H1 (cell line): Measurements from ENCODE around the gene NMT1. TPM values are rescaled to one million over a fixed set of nuclear protein-coding genes. Genes with fewer than 3 reads are reported as not detected.

Experiments
- CTCF ChIA-PET: fragments of 300-600 bp; sonication (Branson Sonifier 250); formaldehyde crosslinking; loops from one replicate; lab custom pipeline; 2021; ENCODE audit not compliant: partially characterized antibody; lab: Charles Lee
- POLR2A ChIA-PET: fragments of 300-600 bp; sonication (Branson Sonifier 250); formaldehyde crosslinking; loops from one replicate; lab custom pipeline; 2021; ENCODE audit warnings: inconsistent platforms; ENCODE audit not compliant: partially characterized antibody; lab: Charles Lee
- DNase-seq, 2 experiments: peaks; one replicate each; pipeline versions ENCODE4 v3.0.0 to v3.0.0-alpha.2; 2010 to 2022; ENCODE audit warnings: low spot score in 2 of 2, low read depth in 1 of 2, mixed read lengths in 1 of 2
- FAIRE-seq: peaks from 2 replicates; lab custom pipeline; 2011; peaks lifted over from hg19 to GRCh38; lab: Jason Lieb, UNC
- H2AFZ ChIP-seq: 2 replicates; pipeline ENCODE4 v1.8.1; 2012; ENCODE audit warnings: low read length, inconsistent platforms
- H2AK5ac ChIP-seq: 2 replicates; pipeline ENCODE4 v1.6.1; 2013; ENCODE audit warnings: low read depth, low read length
- H2BK120ac ChIP-seq: replicated peaks from 2 replicates; pipeline ENCODE3; 2013; ENCODE audit warnings: low read depth, low read length, inconsistent platforms
- H2BK12ac ChIP-seq: 2 replicates; pipeline ENCODE4 v1.6.1; 2013; ENCODE audit warnings: low read depth, low read length
- H2BK15ac ChIP-seq: 2 replicates; pipeline ENCODE4 v1.6.1; 2013; ENCODE audit warnings: low read length
- H2BK20ac ChIP-seq: 2 replicates; pipeline ENCODE4 v1.6.1; 2013; ENCODE audit warnings: low read length
- H2BK5ac ChIP-seq: 2 replicates; pipeline ENCODE4 v1.6.1; 2013; ENCODE audit warnings: low read depth, low read length
- H3K14ac ChIP-seq: 2 replicates; pipeline ENCODE4 v1.6.1; 2013; ENCODE audit warnings: inconsistent platforms; ENCODE audit not compliant: insufficient read length
- H3K18ac ChIP-seq: 2 replicates; pipeline ENCODE4 v1.6.1; 2013; ENCODE audit warnings: low read length; ENCODE audit errors: extremely low read depth
- H3K23ac ChIP-seq: 2 replicates; pipeline ENCODE4 v1.6.1; 2013; ENCODE audit warnings: inconsistent platforms; ENCODE audit not compliant: insufficient read length
- H3K23me2 ChIP-seq: 2 replicates; pipeline ENCODE4 v1.6.1; 2013; ENCODE audit warnings: low read depth, low read length
- H3K27ac ChIP-seq: 2 replicates; pipeline ENCODE4 v1.6.1; 2011; ENCODE audit warnings: low read depth, low read length, inconsistent platforms
- H3K27me3 ChIP-seq, 4 experiments: replicated peaks in 1 of 4; 1 replicate in 1 of 4; 2 replicates in 3 of 4; pipeline versions ENCODE4 v1.6.1 to v1.8.1; 2011 to 2013; ENCODE audit warnings: low read length in 3 of 4, mild to moderate bottlenecking in 3 of 4, inconsistent platforms in 2 of 4, mixed read lengths in 2 of 4, moderate library complexity in 1 of 4; ENCODE audit not compliant: control insufficient read depth in 3 of 4, insufficient read depth in 3 of 4; ENCODE audit errors: extremely low read depth in 1 of 4
- H3K36me3 ChIP-seq, 4 experiments: 2 replicates each; pipeline versions ENCODE4 v1.6.1 to v1.8.1; 2011 to 2013; ENCODE audit warnings: mild to moderate bottlenecking in 4 of 4, low read length in 3 of 4, moderate library complexity in 2 of 4, control low read depth in 1 of 4, inconsistent platforms in 1 of 4; ENCODE audit not compliant: insufficient read depth in 4 of 4, control insufficient read depth in 2 of 4
- H3K4ac ChIP-seq: replicated peaks from 2 replicates; pipeline ENCODE3; 2013; ENCODE audit warnings: low read length, low read depth, mixed read lengths, inconsistent platforms; ENCODE audit not compliant: insufficient read length
- H3K4me1 ChIP-seq, 4 experiments: replicated peaks in 1 of 4; 1 replicate in 1 of 4; 2 replicates in 3 of 4; pipeline versions ENCODE4 v1.6.1 to v1.8.1; 2011 to 2013; ENCODE audit warnings: low read length in 3 of 4, inconsistent platforms in 2 of 4, mixed read lengths in 1 of 4; ENCODE audit not compliant: insufficient read depth in 4 of 4, control insufficient read depth in 3 of 4
- H3K4me2 ChIP-seq, 2 experiments: 2 replicates each; pipeline versions ENCODE4 v1.6.1 to v1.8.1; 2011 to 2013; ENCODE audit warnings: low read depth in 2 of 2, low read length in 2 of 2, control low read depth in 1 of 2, inconsistent platforms in 1 of 2, mild to moderate bottlenecking in 1 of 2; ENCODE audit not compliant: insufficient read depth in 1 of 2
- H3K4me3 ChIP-seq, 4 experiments: fragments of 200-600, 300-600 bp in 1 of 4; sonication (generic), shearing (Covaris generic), sonication (Bioruptor Twin) in 1 of 4; 2 replicates each; pipeline versions ENCODE4 v1.5.1 to v1.8.1; 2011 to 2016; ENCODE audit warnings: low read length in 4 of 4, low read depth in 3 of 4, control low read depth in 2 of 4, inconsistent platforms in 2 of 4, mild to moderate bottlenecking in 2 of 4, mixed read lengths in 1 of 4, moderate library complexity in 1 of 4; ENCODE audit not compliant: insufficient read depth in 2 of 4; ENCODE audit errors: extremely low read depth in 1 of 4
- H3K56ac ChIP-seq: replicated peaks from 2 replicates; pipeline ENCODE3; 2013; ENCODE audit warnings: low read depth, mild to moderate bottlenecking, mixed read lengths, low read length, inconsistent platforms; ENCODE audit not compliant: insufficient read length
- H3K79me1 ChIP-seq: 2 replicates; pipeline ENCODE4 v1.6.1; 2013; ENCODE audit warnings: low read depth, low read length, control low read depth
- H3K79me2 ChIP-seq, 2 experiments: 2 replicates each; pipeline versions ENCODE4 v1.6.1 to v1.8.1; 2012 to 2013; ENCODE audit warnings: low read length in 2 of 2, mild to moderate bottlenecking in 2 of 2, inconsistent platforms in 1 of 2; ENCODE audit not compliant: insufficient read depth in 2 of 2, control insufficient read depth in 1 of 2
- H3K9ac ChIP-seq, 4 experiments: replicated peaks in 1 of 4; 1 replicate in 1 of 4; 2 replicates in 3 of 4; pipeline versions ENCODE4 v1.6.1 to v1.8.1; 2011 to 2013; ENCODE audit warnings: low read depth in 3 of 4, low read length in 3 of 4, control low read depth in 2 of 4, mild to moderate bottlenecking in 2 of 4, moderate library complexity in 2 of 4, inconsistent platforms in 1 of 4; ENCODE audit errors: extremely low read depth in 1 of 4
- H3K9me3 ChIP-seq, 2 experiments: 2 replicates each; pipeline versions ENCODE4 v1.6.1 to v1.8.1; 2012 to 2013; ENCODE audit warnings: mild to moderate bottlenecking in 2 of 2, moderate library complexity in 2 of 2, control low read depth in 1 of 2, inconsistent platforms in 1 of 2, low read depth in 1 of 2, low read length in 1 of 2, mixed read lengths in 1 of 2; ENCODE audit not compliant: insufficient read depth in 2 of 2
- H4K20me1 ChIP-seq, 2 experiments: replicated peaks in 1 of 2; 2 replicates each; pipeline versions ENCODE3 to v1.8.1; 2011 to 2013; ENCODE audit warnings: inconsistent platforms in 2 of 2, low read length in 2 of 2, mild to moderate bottlenecking in 1 of 2; ENCODE audit not compliant: insufficient read depth in 2 of 2, control insufficient read depth in 1 of 2
- H4K5ac ChIP-seq: 2 replicates; pipeline ENCODE4 v1.6.1; 2013; ENCODE audit warnings: low read length, low read depth, mixed read lengths, inconsistent platforms; ENCODE audit not compliant: insufficient read length
- H4K8ac ChIP-seq: 2 replicates; pipeline ENCODE4 v1.8.0; 2013; ENCODE audit warnings: mild to moderate bottlenecking, moderate library complexity, low read length, inconsistent platforms; ENCODE audit not compliant: insufficient read depth; ENCODE audit errors: extremely low read depth
- H4K91ac ChIP-seq: replicated peaks from 2 replicates; pipeline ENCODE3; 2013; ENCODE audit warnings: low read length, mixed read lengths, inconsistent platforms; ENCODE audit not compliant: insufficient read length
- ATF3 ChIP-seq: IDR thresholded peaks from 2 replicates; pipeline ENCODE4 v1.6.1; 2011; ENCODE audit warnings: low read depth, mild to moderate bottlenecking, low read length; ENCODE audit not compliant: insufficient read depth
- BACH1 ChIP-seq: IDR thresholded peaks from 2 replicates; pipeline ENCODE4 v1.6.1; 2012; ENCODE audit warnings: low read length, improper control_type of control experiment
- CHD1 ChIP-seq: IDR thresholded peaks from 2 replicates; pipeline ENCODE4 v1.6.1; 2012; ENCODE audit warnings: low read depth, low read length, improper control_type of control experiment
- CHD2 ChIP-seq: IDR thresholded peaks from 2 replicates; pipeline ENCODE4 v1.6.1; 2012; ENCODE audit warnings: low read length, improper control_type of control experiment
- CTBP2 ChIP-seq: IDR thresholded peaks from 2 replicates; pipeline ENCODE4 v1.7.0; 2011; ENCODE audit warnings: borderline replicate concordance, mild to moderate bottlenecking, moderate library complexity, mixed read lengths, low read length; ENCODE audit not compliant: insufficient read depth, insufficient read length
- CTCF ChIP-seq, 3 experiments: IDR thresholded peaks; 1 replicate in 2 of 3; 2 replicates in 1 of 3; pipeline versions ENCODE4 v1.5.1 to v1.6.1; 2011; ENCODE audit warnings: low read length in 3 of 3, mild to moderate bottlenecking in 3 of 3, inconsistent platforms in 2 of 3, low read depth in 1 of 3, moderate library complexity in 1 of 3; ENCODE audit not compliant: insufficient read depth in 1 of 3; ENCODE audit errors: control extremely low read depth in 1 of 3
- MAFK ChIP-seq: IDR thresholded peaks from 2 replicates; pipeline ENCODE4 v1.6.1; 2012; ENCODE audit warnings: low read depth, mild to moderate bottlenecking, improper control_type of control experiment, low read length
- TCF12 ChIP-seq: IDR thresholded peaks from 2 replicates; pipeline ENCODE4 v1.6.1; 2011; ENCODE audit warnings: low read depth, mild to moderate bottlenecking, low read length
- ZNF274 ChIP-seq: IDR thresholded peaks from 2 replicates; pipeline ENCODE4 v1.7.0; 2012; ENCODE audit warnings: low read length, borderline replicate concordance; ENCODE audit errors: extremely low read depth
- WGBS, 2 experiments: shearing (Covaris generic) in 1 of 2; methylation state at CpG; one replicate each; pipeline versions ENCODE4 v1.1.6 to v1.1.7; 2013 to 2015; ENCODE audit warnings: low lambda C conversion rate in 2 of 2, mixed read lengths in 2 of 2, inconsistent platforms in 1 of 2, low coverage in 1 of 2, missing lambda C conversion rate in 1 of 2; ENCODE audit not compliant: insufficient replicate concordance in 2 of 2, insufficient coverage in 1 of 2, insufficient read length in 1 of 2; ENCODE audit errors: extremely low coverage in 1 of 2, missing lambda C conversion rate in 1 of 2; 5-methylcytosine and 5-hydroxymethylcytosine counted together
- polyA plus RNA-seq, 7 experiments: library from polyadenylated mRNA; depleted of rRNA in 3 of 7; stranded (reverse) in 5 of 7; unstranded in 2 of 7; fragments of >200 nt in 5 of 7; fragments of 200-250 nt in 2 of 7; gene quantifications; 1 replicate in 5 of 7; 2 replicates in 1 of 7; 4 replicates in 1 of 7; pipeline versions ENCODE4 v1.2.1 to v1.2.3, GENCODE V29; 2011 to 2013; ENCODE audit warnings: missing spikeins in 2 of 7, mixed read lengths in 2 of 7
- total RNA-seq: library from RNA; stranded (reverse); fragmentation: NEBNext Ultra II Directional; extraction: Animal tissue kit (Norgen Biotek cat#: 25700); gene quantifications from 2 replicates; pipeline ENCODE4 v1.2.1, GENCODE V29; 2021

NMT1 gene
- total and polyA plus RNA-seq, 2 of the 8 experiments (the other 6 are each of a cell fraction or from before 2014, with no cell fraction given), result 42.9 to 149 TPM

- peaks cover 0 to 37% of the 10 kb centered on the region in 2 experiments; a peak in 2 of 4 replicates for H3K79me2 ChIP-seq
- ChIA-PET POLR2A (interaction anchor here (0.6 to 1.3 kb wide), 5 partner anchors 12 to 728 kb away, joined by 3 to 6 read pairs (median 3); partner anchors contain the start of gene NMT1), CTCF (interaction anchor here (0.6 to 2.3 kb wide), 6 partner anchors 25 to 208 kb away, joined by 3 to 6 read pairs (median 5); no protein-coding TSS in a partner anchor)
- H2AK5ac ChIP-seq, result no peak overlapping the region
- H3K18ac ChIP-seq, result no peak overlapping the region
- peak overlapping the region; percentile 50 for H4K5ac ChIP-seq
- H3K23ac ChIP-seq, result no peak overlapping the region
- no peak overlapping the region for H2BK20ac ChIP-seq
- H3K4ac ChIP-seq, result no peak overlapping the region
- H2BK5ac ChIP-seq, result peak overlapping the region; percentile 29; the same call in 1 of the 2 replicates
- no peak overlapping the region for H4K91ac ChIP-seq
- H3K9ac ChIP-seq, result no peak overlapping the region
- DNase-seq (no peak), FAIRE-seq (no peak)
- H3K14ac ChIP-seq, result no peak overlapping the region
- H3K27ac ChIP-seq, result no peak overlapping the region; the same call in 1 of the 2 replicates
- WGBS, 2 experiments, result 95% methylated on average over 6 of the region's 9 CpGs; no CpG with 5 or more reads in 1 of the 2 experiments
- no peak overlapping the region for H2AFZ ChIP-seq
- no peaks in the 10 kb centered on the region for H3K9me3 ChIP-seq
- peaks cover 0 to 2% of the 10 kb centered on the region in 2 experiments for H4K20me1 ChIP-seq
- no peaks in the 10 kb centered on the region for H3K27me3 ChIP-seq
- no peak overlapping the region for H3K56ac ChIP-seq
- H2BK15ac ChIP-seq, result no peak overlapping the region
- peaks cover 3% of the 10 kb centered on the region; the same call in 1 of the 2 replicates for H3K79me1 ChIP-seq
- peak overlapping the region; percentile 2; the same call in 1 of the 2 replicates for H2BK12ac ChIP-seq
- no peak overlapping the region for H4K8ac ChIP-seq
- H3K4me1 ChIP-seq, result peaks cover 0 to 3% (median 3%) of the 10 kb centered on the region in 4 experiments; a peak in 3 of 7 replicates
- H3K23me2 ChIP-seq, result peaks cover 8% of the 10 kb centered on the region
- no peak overlapping the region for H3K4me3 ChIP-seq
- no peak overlapping the region for H2BK120ac ChIP-seq
- H3K4me2 ChIP-seq, result no peak overlapping the region
- H3K36me3 ChIP-seq, result no peaks in the 10 kb centered on the region; a peak in 2 of 8 replicates
- TF ChIP-seq CHD1, result no peak
- TF ChIP-seq CTCF (IDR thresholded peaks at IDR 0.05; ENCODE audit: control extremely low read depth in 1 of 3, insufficient read depth in 1 of 3, low read depth in 1 of 3, low read length in 3 of 3), result no peak
- TF ChIP-seq MAFK, result peak; percentile 28; the same call in 1 of the 2 replicates
- peak; percentile 78 for TF ChIP-seq BACH1
- TF ChIP-seq ZNF274, result no peak
- TF ChIP-seq ATF3, result no peak
- TF ChIP-seq CHD2, result no peak
- no peak for TF ChIP-seq TCF12
- no peak for TF ChIP-seq CTBP2
Observed at GRCh38 chr17:45046537-45047125, 14.5 kb upstream of the NMT1 start.
